A549 (cell line): ENCODE data around the gene RTKN2. TPM values are rescaled to one million over a fixed set of nuclear protein-coding genes. Genes with fewer than 3 reads are reported as not detected.
"Not testable (repeated sequence)": the region's sequence is repeated elsewhere in the genome, so short reads cannot be mapped to it uniquely, and the experiment has no call there.

Experiments
- ATAC-seq, 2 experiments: fragments of 200-7000 bp in 1 of 2; fragments of >200 bp in 1 of 2; cut with Nextera tagmentation in 1 of 2; cut with Tn5 transposase in 1 of 2; 3 replicates each; pipeline versions ENCODE4 v1.8.0 to v1.9.1; 2018 to 2020; ENCODE audit warnings: mild to moderate bottlenecking in 1 of 2, moderate library complexity in 1 of 2
- CTCF ChIA-PET: fragments of 300-600 bp; sonication (Branson Sonifier 250); formaldehyde crosslinking; extraction: SDS; loops from one replicate; lab custom pipeline; 2021; ENCODE audit warnings: antibody characterized with exemption, inconsistent platforms; lab: Yijun Ruan, JAX
- POLR2A ChIA-PET: fragments of 350-600 bp; formaldehyde crosslinking; extraction: SDS; loops from one replicate; lab custom pipeline; 2021; ENCODE audit warnings: antibody characterized with exemption, inconsistent platforms; lab: Yijun Ruan, JAX
- DNase-seq, 2 experiments: peaks; one replicate each; pipeline versions ENCODE4 v3.0.0 to v3.0.0-alpha.2; 2011 to 2016; ENCODE audit warnings: low read depth in 1 of 2, low spot score in 1 of 2
- FAIRE-seq: peaks from 2 replicates; lab custom pipeline; 2011; peaks lifted over from hg19 to GRCh38; lab: Jason Lieb, UNC
- H3K27ac ChIP-seq, 2 experiments: fragments of >200 bp; sonication (Bioruptor Twin); formaldehyde crosslinking; 3 replicates each; pipeline ENCODE4 v1.5.1; 2016 to 2017
- H3K4me1 ChIP-seq: fragments of >200 bp; sonication (Bioruptor Twin); formaldehyde crosslinking; 3 replicates; pipeline ENCODE4 v1.6.1; 2016
- H3K4me2 ChIP-seq: fragments of >200 bp; sonication (Bioruptor Twin); formaldehyde crosslinking; 3 replicates; pipeline ENCODE4 v1.6.1; 2016
- H3K4me3 ChIP-seq: fragments of >200 bp; sonication (Bioruptor Twin); formaldehyde crosslinking; 3 replicates; pipeline ENCODE4 v1.5.1; 2016
- H3K9me3 ChIP-seq: fragments of >200 bp; sonication (Bioruptor Twin); formaldehyde crosslinking; 3 replicates; pipeline ENCODE4 v1.6.1; 2016
- BHLHE40 ChIP-seq: IDR thresholded peaks from 2 replicates; pipeline ENCODE4 v1.6.1; 2012; ENCODE audit warnings: low read depth, low read length, inconsistent platforms
- CBX8 ChIP-seq: fragments of 200-600 bp; sonication (generic); IDR thresholded peaks from 2 replicates; pipeline ENCODE4 v1.6.1; 2016
- CHD2 ChIP-seq: fragments of 150-350 bp; IDR thresholded peaks from 2 replicates; pipeline ENCODE4 v1.6.1; 2014; ENCODE audit warnings: low read length; ENCODE audit not compliant: partially characterized antibody
- CHD4 ChIP-seq: fragments of 200-600 bp; sonication (generic); IDR thresholded peaks from 2 replicates; pipeline ENCODE4 v1.6.1; 2016; ENCODE audit warnings: antibody characterized with exemption, mild to moderate bottlenecking, borderline replicate concordance
- GATA3 ChIP-seq: IDR thresholded peaks from 2 replicates; pipeline ENCODE4 v1.6.1; 2012; ENCODE audit warnings: borderline replicate concordance
- HDAC2 ChIP-seq: fragments of 200-600 bp; sonication (generic); IDR thresholded peaks from 2 replicates; pipeline ENCODE4 v1.6.1; 2016
- HEYL ChIP-seq: fragments of 250-450 bp; sonication (Bioruptor Pico); IDR thresholded peaks from 2 replicates; pipeline ENCODE4 v1.8.0; 2021; ENCODE audit warnings: mild to moderate bottlenecking, moderate library complexity
- HOXA7 ChIP-seq: fragments of 250-450 bp; sonication (Bioruptor Pico); IDR thresholded peaks from 2 replicates; pipeline ENCODE4 v1.5.0; 2020; ENCODE audit warnings: mild to moderate bottlenecking, moderate library complexity
- HOXB5 ChIP-seq: fragments of 250-450 bp; sonication (Bioruptor Pico); IDR thresholded peaks from 2 replicates; pipeline ENCODE4 v1.5.0; 2020; ENCODE audit warnings: mild to moderate bottlenecking, moderate library complexity
- JUNB ChIP-seq: fragments of >200 bp; sonication (Bioruptor Twin); formaldehyde crosslinking; IDR thresholded peaks from 2 replicates; pipeline ENCODE4 v1.6.1; 2016
- MAFK ChIP-seq: fragments of 450-650 bp; IDR thresholded peaks from 2 replicates; pipeline ENCODE4 v1.6.1; 2014; ENCODE audit not compliant: partially characterized antibody
- MAZ ChIP-seq: fragments of 150-350 bp; IDR thresholded peaks from 2 replicates; pipeline ENCODE4 v1.6.1; 2014; ENCODE audit warnings: antibody characterized with exemption, low read depth, low read length, borderline replicate concordance
- PHF8 ChIP-seq: fragments of 200-600 bp; sonication (generic); IDR thresholded peaks from 2 replicates; pipeline ENCODE4 v1.6.1; 2016; ENCODE audit warnings: low read depth, mild to moderate bottlenecking, antibody characterized with exemption, moderate library complexity, borderline replicate concordance
- RNF2 ChIP-seq: fragments of 200-600 bp; sonication (generic); IDR thresholded peaks from 2 replicates; pipeline ENCODE4 v1.6.1; 2016; ENCODE audit warnings: low read depth, mild to moderate bottlenecking, antibody characterized with exemption, moderate library complexity, borderline replicate concordance
- SMC3 ChIP-seq: fragments of >200 bp; sonication (Bioruptor Twin); formaldehyde crosslinking; IDR thresholded peaks from 3 replicates; pipeline ENCODE4 v1.6.1; 2018; ENCODE audit warnings: inconsistent platforms
- TP53 ChIP-seq: fragments of 250-450 bp; sonication (Bioruptor Pico); IDR thresholded peaks from 2 replicates; pipeline ENCODE4 v1.5.0; 2021; ENCODE audit warnings: mild to moderate bottlenecking, moderate library complexity
- ZC3H11A ChIP-seq: fragments of 450-650 bp; IDR thresholded peaks from 2 replicates; pipeline ENCODE4 v1.6.1; 2014; ENCODE audit warnings: antibody characterized with exemption, mild to moderate bottlenecking
- ZNF302 ChIP-seq: fragments of 250-450 bp; sonication (Bioruptor Pico); IDR thresholded peaks from 2 replicates; pipeline ENCODE4 v1.9.0; 2021; ENCODE audit warnings: inconsistent platforms, mild to moderate bottlenecking, moderate library complexity
- WGBS: methylation state at CpG from one replicate; pipeline ENCODE4 v1.1.6; 2017; ENCODE audit errors: missing lambda C conversion rate; 5-methylcytosine and 5-hydroxymethylcytosine counted together
- polyA plus RNA-seq, 4 experiments: library from polyadenylated mRNA; depleted of rRNA in 3 of 4; stranded (reverse); fragments of >200 nt; fragmentation: RNase III in 1 of 4; extraction: RNeasy Plus Mini Kit Qiagen cat#74134 plus additional on column Dnase treatment in 1 of 4; gene quantifications; 2 replicates in 3 of 4; 3 replicates in 1 of 4; pipeline ENCODE4 v1.2.3, GENCODE V29; 2011 to 2017
- TF ChIP-seq, protein P1 (sequence below): IDR thresholded peaks from 2 replicates; pipeline ENCODE4 v1.6.1; 2012; ENCODE audit warnings: low read depth, borderline replicate concordance
- TF ChIP-seq, protein P2 (sequence below): fragments of >200 bp; sonication (Bioruptor Twin); formaldehyde crosslinking; IDR thresholded peaks from 2 replicates; pipeline ENCODE4 v1.6.1; 2016
- TF ChIP-seq, protein P3 (sequence below): fragments of 200-600 bp; sonication (generic); IDR thresholded peaks from 2 replicates; pipeline ENCODE4 v1.6.1; 2016; ENCODE audit warnings: antibody characterized with exemption, mild to moderate bottlenecking, moderate library complexity
- TF ChIP-seq, protein P4 (sequence below): IDR thresholded peaks from 2 replicates; pipeline ENCODE4 v1.6.1; 2012

The RTKN2 gene
- polyA plus RNA-seq, 2 of the 4 experiments (the other 2 are of a cell fraction), result 1.8 to 2.4 TPM

DNA sequence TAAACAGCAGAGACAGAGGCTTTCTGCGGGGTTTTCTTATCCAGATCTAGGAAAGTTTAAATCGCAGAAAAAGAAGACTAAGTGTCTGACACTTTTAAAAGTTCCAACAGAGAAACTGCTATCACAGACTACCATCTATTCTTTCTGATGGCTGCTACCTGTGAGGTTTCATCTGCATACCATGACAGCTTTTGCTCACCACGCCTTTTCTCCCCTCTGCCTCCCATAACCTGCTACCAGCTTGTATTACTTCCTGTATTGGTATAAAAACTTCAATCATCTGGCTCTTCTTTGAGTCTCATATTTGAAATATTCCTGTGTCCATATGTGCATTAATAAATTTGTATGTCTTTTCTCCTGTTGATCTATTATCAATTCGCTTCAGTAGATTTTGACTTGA lies 34.1 kb upstream of the RTKN2 start:
- POLR2A ChIA-PET, result no interaction called here
- Histone ChIP-seq H3K9me3 (0 out of 3 replicates have a peak, but pooled peaks cover 3% of the 10 kb centered on the region), H3K4me2 (no peak overlapping the region), H3K4me3 (no peak overlapping the region), H3K4me1 (no peaks in the 10 kb centered on the region), H3K27ac (no peak overlapping the region)
- ATAC-seq, result no peak
- 52% methylated on average over 4 of the region's 4 CpGs for WGBS
- TF ChIP-seq, protein P1, sequence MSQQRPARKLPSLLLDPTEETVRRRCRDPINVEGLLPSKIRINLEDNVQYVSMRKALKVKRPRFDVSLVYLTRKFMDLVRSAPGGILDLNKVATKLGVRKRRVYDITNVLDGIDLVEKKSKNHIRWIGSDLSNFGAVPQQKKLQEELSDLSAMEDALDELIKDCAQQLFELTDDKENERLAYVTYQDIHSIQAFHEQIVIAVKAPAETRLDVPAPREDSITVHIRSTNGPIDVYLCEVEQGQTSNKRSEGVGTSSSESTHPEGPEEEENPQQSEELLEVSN, result no peak
- TF ChIP-seq ZNF302 (CRISPR knock-in tag), result no peak
- TF ChIP-seq CBX8, result no peak
- TF ChIP-seq, all 56 proteins: peak for 0
- FAIRE-seq, result no peak
- CTCF ChIA-PET, result no interaction called here
- no peak for DNase-seq

DNA sequence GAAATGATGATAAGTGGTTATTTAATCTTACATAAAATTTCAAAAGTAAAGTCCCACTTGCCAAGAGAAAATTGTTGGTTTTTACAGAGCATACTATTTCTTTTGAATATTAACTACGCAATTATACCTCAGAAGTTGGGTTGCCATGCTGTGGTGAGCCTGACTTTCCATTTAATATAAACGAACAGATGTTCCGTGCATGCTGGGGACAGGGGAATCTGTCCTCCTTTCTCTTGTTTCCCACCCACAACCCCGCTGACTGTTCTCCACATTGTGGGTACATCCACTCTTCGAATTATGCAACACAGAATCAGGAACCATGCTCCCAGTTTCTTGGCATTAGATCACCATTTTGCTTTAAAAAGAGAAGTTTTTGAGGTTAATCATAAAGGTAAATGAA lies 29.2 kb upstream of the RTKN2 start:
- DNase-seq (no peak), FAIRE-seq (no peak)
- no peak for TF ChIP-seq HEYL (CRISPR knock-in tag)
- TF ChIP-seq RNF2, result no peak
- no peak for TF ChIP-seq CHD2
- TF ChIP-seq MAZ, result no peak
- TF ChIP-seq, protein P2, sequence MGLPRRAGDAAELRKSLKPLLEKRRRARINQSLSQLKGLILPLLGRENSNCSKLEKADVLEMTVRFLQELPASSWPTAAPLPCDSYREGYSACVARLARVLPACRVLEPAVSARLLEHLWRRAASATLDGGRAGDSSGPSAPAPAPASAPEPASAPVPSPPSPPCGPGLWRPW, result no peak
- no peak for TF ChIP-seq HOXB5 (CRISPR knock-in tag)
- TF ChIP-seq, protein P3, sequence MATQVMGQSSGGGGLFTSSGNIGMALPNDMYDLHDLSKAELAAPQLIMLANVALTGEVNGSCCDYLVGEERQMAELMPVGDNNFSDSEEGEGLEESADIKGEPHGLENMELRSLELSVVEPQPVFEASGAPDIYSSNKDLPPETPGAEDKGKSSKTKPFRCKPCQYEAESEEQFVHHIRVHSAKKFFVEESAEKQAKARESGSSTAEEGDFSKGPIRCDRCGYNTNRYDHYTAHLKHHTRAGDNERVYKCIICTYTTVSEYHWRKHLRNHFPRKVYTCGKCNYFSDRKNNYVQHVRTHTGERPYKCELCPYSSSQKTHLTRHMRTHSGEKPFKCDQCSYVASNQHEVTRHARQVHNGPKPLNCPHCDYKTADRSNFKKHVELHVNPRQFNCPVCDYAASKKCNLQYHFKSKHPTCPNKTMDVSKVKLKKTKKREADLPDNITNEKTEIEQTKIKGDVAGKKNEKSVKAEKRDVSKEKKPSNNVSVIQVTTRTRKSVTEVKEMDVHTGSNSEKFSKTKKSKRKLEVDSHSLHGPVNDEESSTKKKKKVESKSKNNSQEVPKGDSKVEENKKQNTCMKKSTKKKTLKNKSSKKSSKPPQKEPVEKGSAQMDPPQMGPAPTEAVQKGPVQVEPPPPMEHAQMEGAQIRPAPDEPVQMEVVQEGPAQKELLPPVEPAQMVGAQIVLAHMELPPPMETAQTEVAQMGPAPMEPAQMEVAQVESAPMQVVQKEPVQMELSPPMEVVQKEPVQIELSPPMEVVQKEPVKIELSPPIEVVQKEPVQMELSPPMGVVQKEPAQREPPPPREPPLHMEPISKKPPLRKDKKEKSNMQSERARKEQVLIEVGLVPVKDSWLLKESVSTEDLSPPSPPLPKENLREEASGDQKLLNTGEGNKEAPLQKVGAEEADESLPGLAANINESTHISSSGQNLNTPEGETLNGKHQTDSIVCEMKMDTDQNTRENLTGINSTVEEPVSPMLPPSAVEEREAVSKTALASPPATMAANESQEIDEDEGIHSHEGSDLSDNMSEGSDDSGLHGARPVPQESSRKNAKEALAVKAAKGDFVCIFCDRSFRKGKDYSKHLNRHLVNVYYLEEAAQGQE, result no peak
- TF ChIP-seq CHD4, result no peak
- no peak for TF ChIP-seq SMC3
- no peak for TF ChIP-seq BHLHE40
- TF ChIP-seq TP53 (CRISPR knock-in tag), result no peak
- no peak for TF ChIP-seq MAFK
- no peak for TF ChIP-seq GATA3
- no peak for TF ChIP-seq HOXA7 (CRISPR knock-in tag)
- no peak for TF ChIP-seq PHF8
- TF ChIP-seq HDAC2, result no peak
- no peak for TF ChIP-seq ZC3H11A
- TF ChIP-seq, all 56 proteins: peak for 0
- Histone ChIP-seq H3K4me2 (no peak overlapping the region), H3K4me1 (no peaks in the 10 kb centered on the region), H3K9me3 (0 out of 3 replicates have a peak, but pooled peaks cover 3% of the 10 kb centered on the region), H3K27ac (no peak overlapping the region), H3K4me3 (no peak overlapping the region)
- WGBS, result 36% methylated on average over 5 of the region's 5 CpGs
- POLR2A ChIA-PET, result no interaction called here
- CTCF ChIA-PET, result no interaction called here
- ATAC-seq, result no peak

DNA sequence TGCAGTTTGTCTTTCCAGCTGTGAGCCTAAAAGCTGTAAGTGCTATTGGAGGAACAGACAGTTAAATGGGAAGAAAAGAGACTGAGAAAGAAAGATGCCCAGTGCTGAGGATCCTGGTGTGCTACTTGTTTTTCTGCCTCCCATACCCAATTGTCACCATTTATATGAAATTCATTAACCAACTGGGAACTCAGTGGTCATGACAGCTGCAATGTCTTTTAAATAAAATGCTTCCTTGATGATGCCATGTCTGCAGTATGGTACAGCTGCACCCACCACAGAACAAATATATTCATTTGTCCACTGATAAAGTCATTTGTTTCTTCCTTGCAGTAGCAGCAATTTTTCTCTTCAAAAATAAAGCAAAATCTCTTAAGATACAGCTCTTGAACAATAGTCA lies 15.6 kb upstream of the RTKN2 start:
- Histone ChIP-seq H3K9me3 (no peaks in the 10 kb centered on the region), H3K4me1 (no peaks in the 10 kb centered on the region), H3K4me3 (no peak overlapping the region), H3K27ac (no peak overlapping the region), H3K4me2 (no peak overlapping the region)
- DNase-seq (no peak), FAIRE-seq (no peak), ATAC-seq (no peak)
- CTCF ChIA-PET, result no interaction called here
- POLR2A ChIA-PET, result no interaction called here
- TF ChIP-seq ZC3H11A (no peak), JUNB (no peak)
- TF ChIP-seq, protein P4, sequence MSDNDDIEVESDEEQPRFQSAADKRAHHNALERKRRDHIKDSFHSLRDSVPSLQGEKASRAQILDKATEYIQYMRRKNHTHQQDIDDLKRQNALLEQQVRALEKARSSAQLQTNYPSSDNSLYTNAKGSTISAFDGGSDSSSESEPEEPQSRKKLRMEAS, result no peak

DNA sequence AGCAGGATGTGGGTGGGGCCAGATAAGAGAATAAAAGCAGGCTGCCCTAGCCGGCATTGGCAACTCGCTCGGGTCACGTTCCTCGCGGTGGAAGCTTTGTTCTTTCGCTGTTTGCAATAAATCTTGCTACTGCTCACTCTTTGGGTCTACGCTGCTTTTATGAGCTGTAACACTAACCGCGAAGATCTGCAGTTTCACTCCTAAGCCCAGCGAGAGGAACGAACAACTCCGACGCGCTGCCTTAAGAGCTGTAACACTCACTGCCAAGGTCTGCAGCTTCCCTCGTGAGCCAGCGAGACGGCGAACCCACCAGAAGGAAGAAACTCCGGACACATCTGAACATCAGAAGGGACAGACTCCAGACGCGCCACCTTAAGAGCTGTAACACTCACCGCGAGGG lies 12.7 kb upstream of the RTKN2 start:
- H3K9me3 ChIP-seq, CTCF ChIA-PET, H3K4me3 ChIP-seq, H3K27ac ChIP-seq, H3K4me1 ChIP-seq, FAIRE-seq, ATAC-seq, DNase-seq, POLR2A ChIA-PET, H3K4me2 ChIP-seq: not testable (repeated sequence)
- WGBS, result 94% methylated on average over 24 of the region's 24 CpGs

DNA sequence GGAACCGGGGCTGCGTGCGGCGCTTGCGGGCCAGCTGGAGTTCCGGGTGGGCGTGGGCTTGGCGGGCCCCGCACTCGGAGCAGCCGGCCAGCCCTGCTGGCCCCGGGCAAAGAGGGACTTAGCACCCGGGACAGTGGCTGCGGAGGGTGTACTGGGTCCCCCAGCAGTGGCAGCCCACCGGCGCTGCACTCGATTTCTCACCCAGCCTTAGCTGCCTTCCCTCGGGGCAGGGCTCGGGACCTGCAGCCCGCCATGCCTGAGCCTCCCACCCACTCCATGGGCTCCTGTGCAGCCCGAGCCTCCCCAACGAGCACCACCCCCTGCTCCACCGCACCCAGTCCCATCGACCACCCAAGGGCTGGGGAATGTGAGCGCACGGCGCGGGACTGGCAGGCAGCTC lies 11.7 kb upstream of the RTKN2 start:
- FAIRE-seq, ATAC-seq, H3K9me3 ChIP-seq, POLR2A ChIA-PET, H3K4me1 ChIP-seq, H3K4me3 ChIP-seq, DNase-seq, H3K27ac ChIP-seq, H3K4me2 ChIP-seq, CTCF ChIA-PET: not testable (repeated sequence)
- WGBS, result 77% methylated on average over 6 of the region's 28 CpGs
